Adrenal gland (tissue), 5 donors: ENCODE data around the gene S1PR2.

ENCODE experiments used
- POLR2A ChIP-seq, 2 donors: fragments of 450-650 bp; IDR thresholded peaks; one replicate each; pipeline ENCODE4 v1.6.1; 2017; ENCODE audit warnings: antibody characterized with exemption in 2 of 2, mild to moderate bottlenecking in 2 of 2, moderate library complexity in 1 of 2
- TF ChIP-seq, protein P1 (sequence below), 6 experiments: fragments of 450-650 bp in 4 of 6; fragments of 200-600 bp in 2 of 6; sonication (generic) in 1 of 6; IDR thresholded peaks; 1 replicate in 5 of 6; 2 replicates in 1 of 6; pipeline versions ENCODE4 v1.5.1 to v1.8.0; 2016 to 2021; ENCODE audit warnings: antibody characterized with exemption in 6 of 6, mild to moderate bottlenecking in 2 of 6, moderate library complexity in 1 of 6
- donor health status: DM: no; HTN: no; CAD: no.

DNA sequence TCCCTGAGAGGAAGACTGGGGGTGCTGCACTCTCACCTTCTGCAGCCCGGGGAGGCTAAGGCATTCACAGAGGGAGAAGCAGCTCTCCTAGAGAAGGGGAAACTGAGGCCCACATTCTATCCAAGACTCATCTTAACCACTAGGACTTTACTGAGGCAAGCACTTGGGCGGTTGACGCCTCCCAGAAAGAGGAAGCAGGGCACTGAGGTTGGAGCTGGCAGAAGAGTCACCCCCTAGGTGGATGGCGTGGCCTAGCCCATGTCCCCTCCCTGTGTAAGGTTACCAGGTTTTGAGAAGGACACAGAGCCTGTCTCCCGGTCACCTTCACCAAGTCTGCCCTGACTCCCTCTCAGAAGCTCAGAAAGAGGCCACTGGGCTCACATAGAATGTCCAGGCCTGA, 2.7 kb downstream of the S1PR2 start:
- no peak for TF ChIP-seq POLR2A (IDR thresholded peaks at IDR 0.05)
- TF ChIP-seq, protein P1, sequence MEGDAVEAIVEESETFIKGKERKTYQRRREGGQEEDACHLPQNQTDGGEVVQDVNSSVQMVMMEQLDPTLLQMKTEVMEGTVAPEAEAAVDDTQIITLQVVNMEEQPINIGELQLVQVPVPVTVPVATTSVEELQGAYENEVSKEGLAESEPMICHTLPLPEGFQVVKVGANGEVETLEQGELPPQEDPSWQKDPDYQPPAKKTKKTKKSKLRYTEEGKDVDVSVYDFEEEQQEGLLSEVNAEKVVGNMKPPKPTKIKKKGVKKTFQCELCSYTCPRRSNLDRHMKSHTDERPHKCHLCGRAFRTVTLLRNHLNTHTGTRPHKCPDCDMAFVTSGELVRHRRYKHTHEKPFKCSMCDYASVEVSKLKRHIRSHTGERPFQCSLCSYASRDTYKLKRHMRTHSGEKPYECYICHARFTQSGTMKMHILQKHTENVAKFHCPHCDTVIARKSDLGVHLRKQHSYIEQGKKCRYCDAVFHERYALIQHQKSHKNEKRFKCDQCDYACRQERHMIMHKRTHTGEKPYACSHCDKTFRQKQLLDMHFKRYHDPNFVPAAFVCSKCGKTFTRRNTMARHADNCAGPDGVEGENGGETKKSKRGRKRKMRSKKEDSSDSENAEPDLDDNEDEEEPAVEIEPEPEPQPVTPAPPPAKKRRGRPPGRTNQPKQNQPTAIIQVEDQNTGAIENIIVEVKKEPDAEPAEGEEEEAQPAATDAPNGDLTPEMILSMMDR (IDR thresholded peaks at IDR 0.05): no peak
